ENCODE data around the gene EGFL7. TPM values are rescaled to one million over a fixed set of nuclear protein-coding genes. Genes with fewer than 3 reads are reported as not detected.

Gene EGFL7
- total RNA-seq, 1 donor, result 2.4 TPM

GRCh38 chr9:136664000-136664915 lies 1.5 kb downstream of the EGFL7 start:
- no peak for DNase-seq (ENCODE audit: low read depth)
- no peak for TF ChIP-seq CTCF (IDR thresholded peaks at IDR 0.05; ENCODE audit: insufficient read depth, low read length)
- no peak overlapping the region for H3K4me3 ChIP-seq (ENCODE audit: low read depth, low read length)

- no peak for DNase-seq (ENCODE audit: low read depth)
- TF ChIP-seq CTCF (IDR thresholded peaks at IDR 0.05; ENCODE audit: insufficient read depth, low read length), result peak; percentile 6
- H3K4me3 ChIP-seq (ENCODE audit: low read depth, low read length), result peak overlapping the region; percentile 55
Measured at GRCh38 chr9:136665111-136665703, 2.5 kb downstream of the EGFL7 start.

GRCh38 chr9:136665704-136666371 lies 3.1 kb downstream of the EGFL7 start:
- H3K4me3 ChIP-seq (ENCODE audit: low read depth, low read length), result peak overlapping the region; percentile 55
- no peak for DNase-seq (ENCODE audit: low read depth)
- TF ChIP-seq CTCF (IDR thresholded peaks at IDR 0.05; ENCODE audit: insufficient read depth, low read length), result peak; percentile 7

- H3K4me3 ChIP-seq (ENCODE audit: low read depth, low read length), result no peak overlapping the region
- no peak for DNase-seq (ENCODE audit: low read depth)
Measured at GRCh38 chr9:136666372-136667213, 3.9 kb downstream of the EGFL7 start.

GRCh38 chr9:136667214-136667939 lies 4.7 kb downstream of the EGFL7 start:
- no peak for TF ChIP-seq CTCF (IDR thresholded peaks at IDR 0.05; ENCODE audit: insufficient read depth, low read length)
- no peak for DNase-seq (ENCODE audit: low read depth)
- no peak overlapping the region for H3K4me3 ChIP-seq (ENCODE audit: low read depth, low read length)

More at GRCh38 chr9:136666372-136667213, 3.9 kb downstream of the EGFL7 start:
- no peak for TF ChIP-seq CTCF (IDR thresholded peaks at IDR 0.05; ENCODE audit: insufficient read depth, low read length)
